ENCODE results near the gene ZRANB3.

GRCh38 chr2:135130751-135131150 is 400.3 kb downstream of the ZRANB3 start:
- TF ChIP-seq TAF1 (IDR thresholded peaks at IDR 0.05; ENCODE audit: borderline replicate concordance, insufficient read depth, low read length), result no peak
- no peak for TF ChIP-seq POLR2AphosphoS5 (IDR thresholded peaks at IDR 0.05; ENCODE audit: low read depth, low read length)
- no peak for TF ChIP-seq REST (IDR thresholded peaks at IDR 0.05; ENCODE audit: insufficient read depth in 1 of 2, low read depth in 2 of 2, low read length in 2 of 2)
- TF ChIP-seq SIN3A (IDR thresholded peaks at IDR 0.05; ENCODE audit: borderline replicate concordance, insufficient read depth, low read length), result no peak

Data from PFSK-1 (cell line).